B cell (primary cell): ENCODE results near the gene CD151. TPM values are rescaled to one million over a fixed set of nuclear protein-coding genes. Genes with fewer than 3 reads are reported as not detected.

Source experiments
- ATAC-seq: fragments of 200-7000 bp; cut with Tn5 transposase; one replicate; pipeline ENCODE4 v1.10.0; 2021; ENCODE audit warnings: low read depth, mild to moderate bottlenecking, moderate number of reproducible peaks, moderate library complexity
- CTCF ChIA-PET: fragments of 350-600 bp; sonication (Branson Sonifier 250); formaldehyde crosslinking; loops from one replicate; lab custom pipeline; 2021; ENCODE audit warnings: antibody characterized with exemption, inconsistent platforms; lab: Charles Lee
- POLR2A ChIA-PET: fragments of 350-600 bp; sonication (Branson Sonifier 250); formaldehyde crosslinking; loops from one replicate; lab custom pipeline; 2021; ENCODE audit warnings: antibody characterized with exemption; lab: Charles Lee
- DNase-seq: peaks from one replicate; pipeline ENCODE4 v3.0.0; 2013
- H2AFZ ChIP-seq: 2 replicates; pipeline ENCODE4 v1.6.1; 2012; ENCODE audit warnings: mild to moderate bottlenecking, low read depth, low read length; ENCODE audit not compliant: insufficient read depth, poor library complexity, severe bottlenecking
- H3K27ac ChIP-seq, 2 donors: 1 replicate in 1 of 2; 2 replicates in 1 of 2; pipeline ENCODE4 v1.5.1; 2012 to 2013; ENCODE audit warnings: low read length in 2 of 2, mild to moderate bottlenecking in 2 of 2, moderate library complexity in 1 of 2
- H3K27me3 ChIP-seq, 4 experiments: fragments of 200-600 bp in 1 of 4; sonication (generic) in 1 of 4; replicated peaks in 1 of 4; 1 replicate in 2 of 4; 2 replicates in 2 of 4; pipeline versions ENCODE4 v1.6.1 to v1.7.0; 2013 to 2016; ENCODE audit warnings: low read length in 3 of 4, mild to moderate bottlenecking in 2 of 4, mixed read lengths in 1 of 4, moderate library complexity in 1 of 4; ENCODE audit not compliant: insufficient read depth in 4 of 4, control insufficient read depth in 3 of 4; ENCODE audit errors: control extremely low read depth in 1 of 4
- H3K36me3 ChIP-seq, 2 experiments: replicated peaks in 1 of 2; 1 replicate in 1 of 2; 2 replicates in 1 of 2; pipeline versions ENCODE4 v1.6.1 to v1.7.1; 2013; ENCODE audit warnings: low read length in 1 of 2; ENCODE audit not compliant: insufficient read depth in 2 of 2, control insufficient read depth in 1 of 2; ENCODE audit errors: control extremely low read depth in 1 of 2, extremely low read depth in 1 of 2
- H3K4me1 ChIP-seq, 2 donors: fragments of 200-600 bp in 1 of 2; sonication (generic) in 1 of 2; 1 replicate in 1 of 2; 2 replicates in 1 of 2; pipeline versions ENCODE4 v1.5.1 to v1.6.1; 2013 to 2017; ENCODE audit warnings: low read length in 2 of 2; ENCODE audit not compliant: control insufficient read depth in 2 of 2, insufficient read depth in 2 of 2
- H3K4me2 ChIP-seq: replicated peaks from 2 replicates; pipeline ENCODE3; 2012; ENCODE audit warnings: mild to moderate bottlenecking, low read depth, low read length; ENCODE audit not compliant: poor library complexity, severe bottlenecking
- H3K4me3 ChIP-seq, 5 experiments: fragments of 200-600 bp in 1 of 5; sonication (generic) in 1 of 5; 1 replicate in 3 of 5; 2 replicates in 2 of 5; pipeline versions ENCODE4 v1.5.1 to v1.7.0; 2011 to 2016; ENCODE audit warnings: low read length in 4 of 5, mild to moderate bottlenecking in 4 of 5, low read depth in 2 of 5, control low read depth in 1 of 5, moderate library complexity in 1 of 5; ENCODE audit not compliant: insufficient read depth in 1 of 5; ENCODE audit errors: control extremely low read depth in 1 of 5, extremely low read depth in 1 of 5
- H3K79me2 ChIP-seq: fragments of 200-600 bp; sonication (generic); one replicate; pipeline ENCODE4 v1.6.0; 2016; ENCODE audit warnings: low read length; ENCODE audit not compliant: control insufficient read depth, insufficient read depth
- H3K9ac ChIP-seq: fragments of 200-600 bp; sonication (generic); 2 replicates; pipeline ENCODE4 v1.6.1; 2017; ENCODE audit warnings: mild to moderate bottlenecking, low read length, moderate library complexity
- H3K9me3 ChIP-seq, 3 donors: one replicate each; pipeline versions ENCODE4 v1.6.1 to v1.7.1; 2013; ENCODE audit warnings: low read length in 2 of 3; ENCODE audit not compliant: control insufficient read depth in 2 of 3, insufficient read depth in 1 of 3; ENCODE audit errors: control extremely low read depth in 1 of 3
- H4K20me1 ChIP-seq: 2 replicates; pipeline ENCODE4 v1.6.0; 2012; ENCODE audit warnings: mild to moderate bottlenecking, low read length; ENCODE audit not compliant: insufficient read depth, control insufficient read depth, poor library complexity, severe bottlenecking
- H3K27ac Mint-ChIP-seq: one replicate; pipeline ENCODE4 v1.8.0; 2021; ENCODE audit warnings: mixed read lengths
- H3K27me3 Mint-ChIP-seq: one replicate; pipeline ENCODE4 v1.8.0; 2021; ENCODE audit warnings: mixed read lengths
- H3K4me1 Mint-ChIP-seq: one replicate; pipeline ENCODE4 v1.8.0; 2021; ENCODE audit warnings: mixed read lengths
- H3K4me3 Mint-ChIP-seq: one replicate; pipeline ENCODE4 v1.8.0; 2021; ENCODE audit warnings: mixed read lengths
- H3K9me3 Mint-ChIP-seq: one replicate; pipeline ENCODE4 v1.8.0; 2022; ENCODE audit warnings: mixed read lengths; ENCODE audit not compliant: insufficient read depth
- CTCF ChIP-seq: fragments of 200-600 bp; IDR thresholded peaks from one replicate; pipeline ENCODE4 v1.8.0; 2022; ENCODE audit warnings: antibody characterized with exemption, mild to moderate bottlenecking
- EZH2 ChIP-seq: IDR thresholded peaks from 2 replicates; pipeline ENCODE4 v1.6.1; 2012; ENCODE audit warnings: borderline replicate concordance, low read depth, mild to moderate bottlenecking, moderate library complexity, low read length; ENCODE audit not compliant: insufficient read depth, poor library complexity, severe bottlenecking
- WGBS: methylation state at CpG from one replicate; pipeline ENCODE4 v1.1.5; 2013; ENCODE audit warnings: missing lambda C conversion rate; ENCODE audit not compliant: insufficient coverage; 5-methylcytosine and 5-hydroxymethylcytosine counted together
- intact Hi-C: fragments of 100-400 bp; cut with micrococcal nuclease; formaldehyde crosslinking; loops from one replicate; pipeline ENCODE4 v1.10.0; 2022
- polyA plus RNA-seq: library from polyadenylated mRNA; depleted of rRNA; stranded (reverse); fragments of >200 nt; gene quantifications from 2 replicates; pipeline ENCODE4 v1.2.3, GENCODE V29; 2012
- total RNA-seq, 2 donors: library from RNA; stranded (reverse); fragments of 120-200 nt in 1 of 2; gene quantifications; 1 replicate in 1 of 2; 2 replicates in 1 of 2; pipeline versions ENCODE4 v1.2.3 to v1.2.4, GENCODE V29; 2013 to 2022

Gene CD151
- total and polyA plus RNA-seq, 2 donors (not counting 1 experiment from before 2014, with no cell fraction given), result 24.4 to 25.5 TPM

- Histone ChIP-seq H4K20me1 (peaks cover 51% of the 10 kb centered on the region), H3K9ac (no peak overlapping the region), H3K4me2 (peak overlapping the region; percentile 12), H3K4me1 (peaks cover 36 to 43% of the 10 kb centered on the region in 2 donors), H3K9me3 (peaks cover 0 to 2% (median 0%) of the 10 kb centered on the region in 3 donors), H3K36me3 (peaks cover 0 to 13% of the 10 kb centered on the region in 2 experiments), H3K79me2 (no peaks in the 10 kb centered on the region), H2AFZ (no peak overlapping the region), H3K27ac (no peak overlapping the region), H3K4me3 (no peak overlapping the region), H3K27me3 (peaks cover 0 to 42% (median 11%) of the 10 kb centered on the region in 4 experiments)
- no peak for TF ChIP-seq CTCF
- no peak for TF ChIP-seq EZH2
- ATAC-seq, result no peak
- no peaks in the 10 kb centered on the region for H3K27me3 Mint-ChIP-seq
- POLR2A ChIA-PET, result interaction anchor here (1.1 to 2.0 kb wide), 2 partner anchors 9 to 15 kb away, joined by 5 to 8 read pairs; partner anchors contain the start of genes PNPLA2 and TSPAN4
- H3K27ac Mint-ChIP-seq, result no peak overlapping the region
- intact Hi-C loops, result no loop called here
- H3K4me3 Mint-ChIP-seq, result peak overlapping the region; percentile 50
- H3K9me3 Mint-ChIP-seq, result no peaks in the 10 kb centered on the region
- WGBS, result 37% methylated on average over 25 of the region's 31 CpGs
- DNase-seq, result no peak
- peaks cover 27% of the 10 kb centered on the region for H3K4me1 Mint-ChIP-seq
- CTCF ChIA-PET, result interaction anchor here (0.9 to 2.1 kb wide), 2 partner anchors 9 to 12 kb away, joined by 3 to 6 read pairs; partner anchors contain the start of gene TSPAN4
Measured at GRCh38 chr11:834371-835316, 1.9 kb downstream of the CD151 start.

- peaks cover 0 to 26% (median 6%) of the 10 kb centered on the region in 4 experiments for H3K27me3 ChIP-seq
- CTCF ChIA-PET, result no interaction called here
- Mint-ChIP-seq H3K27me3 (no peaks in the 10 kb centered on the region), H3K27ac (no peak overlapping the region), H3K4me3 (no peak overlapping the region), H3K9me3 (no peaks in the 10 kb centered on the region), H3K4me1 (peaks cover 26% of the 10 kb centered on the region)
- peaks cover 9% of the 10 kb centered on the region for H3K79me2 ChIP-seq
- peaks cover 27 to 37% of the 10 kb centered on the region in 2 donors for H3K4me1 ChIP-seq
- no peak overlapping the region for H3K9ac ChIP-seq
- H4K20me1 ChIP-seq, result peaks cover 53% of the 10 kb centered on the region
- no peak overlapping the region for H2AFZ ChIP-seq
- ATAC-seq, result no peak
- intact Hi-C loops, result no loop called here
- WGBS, result 92% methylated on average over 12 of the region's 14 CpGs
- TF ChIP-seq CTCF, result no peak
- no peak for TF ChIP-seq EZH2
- no peak overlapping the region for H3K4me3 ChIP-seq
- H3K36me3 ChIP-seq, result peaks cover 0 to 19% of the 10 kb centered on the region in 2 experiments
- H3K9me3 ChIP-seq, result no peaks in the 10 kb centered on the region
- H3K27ac ChIP-seq, result no peak overlapping the region
- POLR2A ChIA-PET, result interaction anchor here (0.6 kb wide), 1 partner anchor 36 kb away, joined by 5 read pairs; no protein-coding TSS in a partner anchor
- H3K4me2 ChIP-seq, result no peak overlapping the region
- no peak for DNase-seq
Measured at GRCh38 chr11:836274-836673, 3.5 kb downstream of the CD151 start.
